ENCODE measurements around the gene WDR77.

WDR77 gene

GRCh38 chr1:111449703-111450017, 604 bp upstream of the WDR77 start:
- TF ChIP-seq, protein P1, sequence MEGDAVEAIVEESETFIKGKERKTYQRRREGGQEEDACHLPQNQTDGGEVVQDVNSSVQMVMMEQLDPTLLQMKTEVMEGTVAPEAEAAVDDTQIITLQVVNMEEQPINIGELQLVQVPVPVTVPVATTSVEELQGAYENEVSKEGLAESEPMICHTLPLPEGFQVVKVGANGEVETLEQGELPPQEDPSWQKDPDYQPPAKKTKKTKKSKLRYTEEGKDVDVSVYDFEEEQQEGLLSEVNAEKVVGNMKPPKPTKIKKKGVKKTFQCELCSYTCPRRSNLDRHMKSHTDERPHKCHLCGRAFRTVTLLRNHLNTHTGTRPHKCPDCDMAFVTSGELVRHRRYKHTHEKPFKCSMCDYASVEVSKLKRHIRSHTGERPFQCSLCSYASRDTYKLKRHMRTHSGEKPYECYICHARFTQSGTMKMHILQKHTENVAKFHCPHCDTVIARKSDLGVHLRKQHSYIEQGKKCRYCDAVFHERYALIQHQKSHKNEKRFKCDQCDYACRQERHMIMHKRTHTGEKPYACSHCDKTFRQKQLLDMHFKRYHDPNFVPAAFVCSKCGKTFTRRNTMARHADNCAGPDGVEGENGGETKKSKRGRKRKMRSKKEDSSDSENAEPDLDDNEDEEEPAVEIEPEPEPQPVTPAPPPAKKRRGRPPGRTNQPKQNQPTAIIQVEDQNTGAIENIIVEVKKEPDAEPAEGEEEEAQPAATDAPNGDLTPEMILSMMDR (conservative IDR thresholded peaks at IDR 0.05) = no peak
- peak overlapping the region; percentile 90 for H3K27ac ChIP-seq

- TF ChIP-seq, protein P1 (conservative IDR thresholded peaks at IDR 0.05) = no peak
- peak overlapping the region; percentile 90 for H3K27ac ChIP-seq
Measured at GRCh38 chr1:111448482-111448917, 556 bp downstream of the WDR77 start.

DNA sequence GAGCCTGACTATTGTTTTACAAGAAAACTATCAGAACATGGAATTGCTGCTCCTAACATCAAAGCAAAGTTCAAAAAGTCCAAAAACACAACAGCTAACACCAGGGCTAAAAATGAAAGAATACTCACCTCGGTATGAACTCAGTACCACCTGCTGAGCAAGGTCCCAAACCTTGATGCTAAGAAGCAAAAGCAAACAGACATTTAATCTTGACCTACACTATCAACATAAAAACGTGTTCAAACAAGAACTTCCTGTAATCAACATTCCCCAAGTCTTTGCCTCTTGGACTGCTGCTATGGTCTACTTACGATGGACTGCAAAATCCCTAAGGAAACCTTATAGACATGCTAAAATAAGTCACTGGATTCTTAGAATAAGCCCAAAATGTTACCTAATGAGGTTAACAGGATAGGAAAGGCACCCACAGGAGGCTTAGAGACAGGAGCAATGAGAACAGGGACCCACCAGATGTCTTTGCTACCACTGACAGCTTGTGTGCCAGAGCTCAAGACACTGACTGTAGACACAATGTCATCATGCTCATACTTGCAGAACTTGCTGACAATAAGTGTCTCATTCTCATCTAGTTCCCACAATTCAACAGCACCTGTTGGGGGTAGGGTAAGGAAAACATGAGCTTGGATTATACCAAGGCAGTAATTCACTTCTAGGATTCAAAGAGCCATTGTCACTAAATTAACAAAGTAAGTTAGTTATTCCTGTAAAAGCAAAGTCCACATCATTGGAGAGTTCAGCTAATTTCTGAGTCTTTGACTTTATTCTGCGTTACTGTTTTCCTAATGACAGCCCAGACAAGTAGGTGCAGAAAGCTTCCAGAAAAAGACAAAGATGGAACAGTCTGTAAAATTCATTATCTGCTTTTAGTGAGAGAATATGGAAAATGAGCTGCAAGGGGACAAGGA, 1.8 kb downstream of the WDR77 start:
- TF ChIP-seq, protein P1 (conservative IDR thresholded peaks at IDR 0.05) = no peak
- H3K27ac ChIP-seq = peak overlapping the region; percentile 90

GRCh38 chr1:111446546-111446945, 2.5 kb downstream of the WDR77 start:
- peak overlapping the region; percentile 90 for H3K27ac ChIP-seq
- TF ChIP-seq, protein P1 (conservative IDR thresholded peaks at IDR 0.05) = no peak

- no peak overlapping the region for H3K27ac ChIP-seq
- TF ChIP-seq, protein P1 (conservative IDR thresholded peaks at IDR 0.05) = no peak
Measured at GRCh38 chr1:111444031-111444430, 5.0 kb downstream of the WDR77 start.

- H3K27ac ChIP-seq = no peak overlapping the region
- TF ChIP-seq, protein P1 (conservative IDR thresholded peaks at IDR 0.05) = no peak
Measured at GRCh38 chr1:111442457-111442856, 6.6 kb downstream of the WDR77 start.

DNA sequence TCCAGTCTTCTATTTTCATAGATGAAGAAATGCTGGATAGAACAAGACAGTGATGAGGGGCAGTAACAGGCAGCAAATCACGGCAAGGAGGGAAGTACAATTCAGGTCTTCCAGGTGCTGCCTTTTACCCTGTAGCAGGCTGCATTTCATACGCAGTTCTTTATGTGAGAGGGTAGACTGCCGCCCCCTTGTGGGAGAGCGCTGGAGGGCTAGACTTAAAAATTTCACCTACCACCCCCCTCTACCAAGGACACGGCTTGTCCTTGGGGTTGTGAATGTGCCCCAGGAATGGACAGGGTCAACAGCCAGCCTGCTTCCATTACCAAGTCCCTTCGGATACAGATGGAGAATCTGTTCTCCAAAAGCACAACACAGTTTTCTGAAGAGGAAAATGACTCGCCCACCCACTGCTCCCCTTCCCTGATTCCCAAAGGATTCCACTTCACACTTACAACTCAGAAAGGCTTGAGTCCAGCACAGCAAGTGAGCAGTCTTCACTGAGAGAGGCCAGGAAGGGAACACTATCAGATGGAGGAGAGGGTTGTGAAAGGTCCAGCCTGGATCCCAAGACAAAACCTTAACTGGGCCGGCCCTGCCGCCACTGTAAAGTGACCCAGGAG, 7.4 kb downstream of the WDR77 start:
- no peak overlapping the region for H3K27ac ChIP-seq
- TF ChIP-seq, protein P1 (conservative IDR thresholded peaks at IDR 0.05) = peak; percentile 85
